Retina (tissue), 1 donor: ENCODE data around the gene IL27RA.
"Not testable (repeated sequence)": the region's sequence is repeated elsewhere in the genome, so short reads cannot be mapped to it uniquely, and the experiment has no call there.

Experiments used
- DNase-seq: peaks from one replicate; pipeline ENCODE4 v3.0.0-alpha.2; 2016

IL27RA gene

DNA sequence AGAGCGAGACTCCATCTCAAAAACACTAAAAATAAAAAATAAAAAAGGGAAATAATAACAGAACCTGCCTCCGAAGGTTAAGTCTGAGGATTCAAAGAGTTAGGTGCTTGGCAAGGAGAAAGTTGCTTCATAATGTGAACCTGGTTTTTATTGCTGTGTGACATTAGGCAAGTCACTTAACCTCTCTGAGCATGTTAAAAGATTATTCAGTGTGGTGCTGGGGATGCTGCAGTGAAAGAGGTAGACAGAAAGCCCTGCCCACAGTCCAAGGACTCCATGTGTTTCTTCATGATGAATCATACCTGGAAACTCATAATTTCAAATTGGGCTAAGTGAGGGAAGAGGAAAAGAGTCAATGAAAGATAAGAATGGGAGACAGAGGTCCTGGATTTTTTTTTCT is 2.4 kb downstream of the IL27RA start:
- DNase-seq: no peak

DNA sequence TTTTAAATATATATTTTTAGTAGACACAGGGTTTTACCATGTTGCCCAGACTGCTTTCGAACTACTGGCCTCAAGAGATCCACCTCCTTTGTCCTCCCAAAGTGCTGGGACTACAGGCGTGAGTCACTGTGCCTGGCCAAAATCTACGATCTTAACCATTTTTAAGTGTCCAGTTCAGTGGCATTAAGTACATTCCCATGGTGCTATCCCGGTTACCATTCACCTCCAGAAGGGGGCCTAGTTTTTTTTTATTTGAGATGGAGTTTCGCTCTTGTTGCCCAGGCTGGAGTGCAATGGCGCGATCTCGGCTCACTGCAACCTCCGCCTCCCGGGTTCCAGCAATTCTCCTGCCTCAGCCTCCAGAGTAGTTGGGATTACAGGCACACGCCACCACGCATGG is 3.6 kb downstream of the IL27RA start:
- DNase-seq: not testable (repeated sequence)

DNA sequence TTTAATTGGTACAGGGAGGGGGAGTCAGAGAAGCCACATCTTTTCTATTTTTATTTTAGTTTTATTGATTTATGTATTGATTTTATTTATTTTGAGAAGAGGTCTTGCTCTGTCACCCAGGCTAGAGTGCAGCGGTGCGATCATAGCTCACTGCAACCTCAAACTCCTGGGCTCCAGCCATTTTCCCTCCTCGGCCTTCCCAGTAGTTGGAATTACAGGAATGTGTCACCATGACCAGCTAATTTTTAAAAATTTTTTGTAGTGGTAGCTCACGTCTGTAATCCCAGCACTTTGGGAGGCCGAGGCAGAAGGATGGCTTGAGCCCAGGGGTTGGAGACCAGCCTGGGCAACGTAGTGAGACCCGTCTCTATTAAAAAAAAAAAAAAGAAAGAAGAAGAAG is 4.1 kb downstream of the IL27RA start:
- DNase-seq: no peak

DNA sequence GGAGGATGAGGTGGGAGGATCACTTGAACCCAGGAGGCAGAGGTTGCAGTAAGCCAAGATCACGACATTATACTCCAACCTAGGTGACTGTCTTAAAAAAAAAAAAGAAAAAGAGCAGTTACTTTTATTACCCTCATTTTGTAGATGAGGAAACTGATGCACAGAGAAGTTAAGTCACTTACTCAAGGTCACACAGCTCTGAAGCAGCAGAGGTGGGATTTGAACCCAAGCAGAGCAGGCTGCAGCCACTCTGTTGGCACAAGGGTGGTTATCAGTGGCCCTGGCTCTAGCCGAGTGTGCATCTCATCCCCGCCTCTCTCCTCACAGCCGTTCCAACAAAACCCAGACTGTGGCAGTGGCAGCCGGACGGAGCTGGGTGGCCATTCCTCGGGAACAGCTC is 7.6 kb downstream of the IL27RA start:
- no peak for DNase-seq

DNA sequence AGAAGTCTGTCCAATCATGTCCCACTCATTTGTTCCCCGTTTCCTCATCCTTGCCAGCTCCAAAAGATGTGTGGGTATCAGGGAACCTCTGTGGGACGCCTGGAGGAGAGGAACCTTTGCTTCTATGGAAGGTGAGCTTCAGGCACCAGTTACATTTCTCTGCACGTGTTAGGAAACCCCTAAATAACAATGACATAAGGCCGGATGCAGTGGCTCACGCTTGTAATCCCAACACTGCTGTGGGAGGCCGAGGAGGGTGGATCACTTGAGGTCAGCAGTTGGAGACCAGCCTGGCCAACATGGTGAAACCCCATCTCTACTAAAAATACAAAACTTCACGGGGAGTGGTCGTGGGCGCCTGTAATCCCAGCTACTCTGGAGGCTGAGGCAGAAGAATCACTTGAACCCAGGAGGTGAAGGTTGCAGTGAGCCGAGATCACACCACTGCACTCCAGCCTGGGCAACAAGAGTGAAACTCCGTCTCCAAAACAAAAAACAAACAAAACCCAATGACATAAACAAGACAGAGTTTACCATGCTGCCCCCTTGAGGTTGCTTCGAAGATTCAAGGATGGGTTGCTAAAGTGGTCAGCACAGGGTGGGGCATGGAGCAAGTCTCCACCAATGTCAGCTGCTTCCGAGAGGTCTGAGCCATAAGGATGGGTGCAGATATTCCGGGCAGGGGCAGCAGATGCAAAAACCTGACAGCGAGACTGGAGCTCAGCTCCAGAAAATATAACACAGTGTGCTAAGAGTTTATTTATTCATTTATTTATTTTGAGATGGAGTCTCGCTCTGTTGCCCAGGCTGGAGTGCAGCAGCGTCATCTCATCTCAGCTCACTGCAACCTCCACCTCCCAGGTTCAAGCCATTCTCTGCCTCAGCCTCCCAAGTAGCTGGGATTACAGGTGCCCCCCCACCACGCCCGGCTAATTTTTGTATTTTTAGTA is 11.4 kb downstream of the IL27RA start:
- DNase-seq: peak; percentile 58

DNA sequence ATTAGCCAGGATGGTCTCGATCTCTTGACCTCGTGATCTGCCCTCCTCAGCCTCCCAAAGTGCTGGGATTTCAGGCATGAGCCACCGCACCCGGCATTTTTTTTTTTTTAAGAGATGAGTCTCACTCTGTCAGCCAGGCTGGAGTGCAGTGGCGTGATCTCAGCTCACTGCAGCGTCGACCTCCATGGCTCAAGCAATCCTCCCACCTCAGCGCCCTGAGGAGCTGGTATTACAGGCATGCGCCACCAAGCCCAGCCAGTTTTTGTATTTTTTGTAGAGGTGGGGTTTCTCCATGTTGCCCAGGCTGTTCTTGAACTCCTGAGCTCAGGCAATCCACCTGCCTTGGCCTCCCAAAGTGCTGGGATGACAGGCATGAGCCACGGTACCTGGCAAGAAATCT is 16.3 kb downstream of the IL27RA start:
- DNase-seq: not testable (repeated sequence)

DNA sequence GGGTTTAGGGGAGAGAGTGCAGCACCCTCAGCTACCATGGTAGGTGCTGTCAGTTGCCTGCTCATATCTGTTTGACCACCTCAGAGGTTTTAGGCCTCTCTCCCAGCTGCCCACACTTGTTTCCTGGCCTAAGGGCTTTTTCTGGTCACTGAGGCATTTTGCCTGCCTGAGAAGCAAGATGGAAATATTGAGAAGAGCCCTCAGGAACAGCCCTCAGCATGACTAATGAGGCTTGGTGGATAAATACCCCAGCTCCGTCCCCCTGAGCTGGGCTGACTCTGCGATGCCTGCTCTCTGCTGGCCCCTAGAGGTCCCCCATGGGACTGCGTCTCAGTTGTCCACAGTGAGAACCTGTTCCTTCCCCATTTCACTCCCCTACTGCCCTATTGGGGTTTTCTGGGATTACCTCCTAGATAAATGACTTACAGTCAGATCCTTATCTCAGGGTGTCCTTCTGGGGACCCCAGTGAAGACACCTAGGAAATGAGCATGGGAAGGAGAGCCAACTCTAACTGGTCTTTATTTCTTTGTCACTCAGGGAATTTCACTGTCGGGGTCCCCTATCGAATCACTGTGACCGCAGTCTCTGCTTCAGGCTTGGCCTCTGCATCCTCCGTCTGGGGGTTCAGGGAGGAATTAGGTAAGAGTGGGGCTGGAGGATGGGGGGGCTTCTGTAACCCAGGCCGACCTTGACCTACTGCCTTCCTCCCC is 17.0 kb downstream of the IL27RA start:
- DNase-seq: no peak

DNA sequence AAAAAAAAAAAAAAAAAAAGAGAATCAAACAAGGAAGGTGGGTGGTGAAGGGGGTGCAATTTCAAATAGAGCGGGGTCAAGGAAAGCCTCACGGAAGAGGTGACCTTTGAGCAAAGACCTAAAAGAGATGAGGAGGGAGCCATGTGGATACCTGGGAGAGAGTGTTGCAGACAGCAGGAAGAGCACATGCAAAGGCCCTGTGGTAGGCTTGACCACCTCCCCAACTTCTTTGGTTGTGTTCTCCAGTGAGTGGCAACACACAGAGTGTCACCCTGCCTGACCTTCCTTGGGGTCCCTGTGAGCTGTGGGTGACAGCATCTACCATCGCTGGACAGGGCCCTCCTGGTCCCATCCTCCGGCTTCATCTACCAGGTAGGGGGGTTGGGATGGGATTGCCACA is 18.9 kb downstream of the IL27RA start:
- DNase-seq: no peak

DNA sequence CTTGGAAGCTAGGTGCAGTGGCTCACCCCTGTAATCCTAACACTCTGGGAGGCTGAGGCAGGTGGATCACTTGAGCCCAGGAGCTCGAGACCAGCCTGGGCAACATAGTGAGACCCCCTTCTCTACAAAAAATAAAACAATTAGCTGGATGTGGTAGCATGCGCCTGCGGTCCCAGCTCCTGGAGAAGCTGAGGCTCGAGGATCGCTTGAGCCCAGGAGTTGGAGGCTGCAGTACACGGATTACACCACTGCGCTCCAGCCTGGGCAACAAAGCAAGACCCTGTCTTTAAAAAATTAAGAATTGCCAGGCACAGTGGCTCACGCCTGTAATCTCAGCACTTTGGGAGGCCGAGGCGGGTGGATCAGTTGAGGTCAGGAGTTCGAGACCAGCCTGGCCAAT is 19.4 kb downstream of the IL27RA start:
- not testable (repeated sequence) for DNase-seq

DNA sequence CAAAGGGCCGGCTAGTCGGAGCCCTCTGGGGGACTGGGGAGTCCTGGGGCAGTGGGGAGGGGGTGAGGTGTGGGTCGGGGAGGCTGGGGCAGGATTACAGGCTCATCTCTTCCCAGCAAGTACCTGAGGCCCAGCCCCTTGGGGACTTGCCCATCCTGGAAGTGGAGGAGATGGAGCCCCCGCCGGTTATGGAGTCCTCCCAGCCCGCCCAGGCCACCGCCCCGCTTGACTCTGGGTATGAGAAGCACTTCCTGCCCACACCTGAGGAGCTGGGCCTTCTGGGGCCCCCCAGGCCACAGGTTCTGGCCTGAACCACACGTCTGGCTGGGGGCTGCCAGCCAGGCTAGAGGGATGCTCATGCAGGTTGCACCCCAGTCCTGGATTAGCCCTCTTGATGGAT is 20.4 kb downstream of the IL27RA start:
- no peak for DNase-seq

DNA sequence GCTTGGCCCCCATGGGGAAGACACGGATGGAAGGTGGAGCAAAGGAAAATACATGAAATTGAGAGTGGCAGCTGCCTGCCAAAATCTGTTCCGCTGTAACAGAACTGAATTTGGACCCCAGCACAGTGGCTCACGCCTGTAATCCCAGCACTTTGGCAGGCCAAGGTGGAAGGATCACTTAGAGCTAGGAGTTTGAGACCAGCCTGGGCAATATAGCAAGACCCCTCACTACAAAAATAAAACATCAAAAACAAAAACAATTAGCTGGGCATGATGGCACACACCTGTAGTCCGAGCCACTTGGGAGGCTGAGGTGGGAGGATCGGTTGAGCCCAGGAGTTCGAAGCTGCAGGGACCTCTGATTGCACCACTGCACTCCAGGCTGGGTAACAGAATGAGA is 20.9 kb downstream of the IL27RA start:
- DNase-seq: no peak

DNA sequence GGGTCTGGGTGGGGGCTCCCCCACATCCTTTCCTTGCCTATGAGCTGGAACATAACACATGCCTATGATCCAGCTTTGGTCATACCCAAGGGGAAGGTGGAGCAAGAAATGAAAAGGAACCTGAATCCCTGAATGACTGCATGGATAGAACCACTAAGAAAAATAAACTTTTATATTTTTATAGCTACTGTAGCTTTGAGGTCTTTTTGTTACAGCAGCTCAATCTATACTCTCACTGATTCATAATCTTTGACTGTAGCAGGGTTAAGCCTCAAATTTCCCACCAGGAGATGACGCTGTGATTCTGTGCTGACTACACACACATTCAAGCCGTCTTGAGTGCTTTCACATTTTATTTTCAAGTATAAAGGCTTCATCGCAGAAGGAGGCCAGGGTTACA is 21.5 kb downstream of the IL27RA start:
- no peak for DNase-seq

DNA sequence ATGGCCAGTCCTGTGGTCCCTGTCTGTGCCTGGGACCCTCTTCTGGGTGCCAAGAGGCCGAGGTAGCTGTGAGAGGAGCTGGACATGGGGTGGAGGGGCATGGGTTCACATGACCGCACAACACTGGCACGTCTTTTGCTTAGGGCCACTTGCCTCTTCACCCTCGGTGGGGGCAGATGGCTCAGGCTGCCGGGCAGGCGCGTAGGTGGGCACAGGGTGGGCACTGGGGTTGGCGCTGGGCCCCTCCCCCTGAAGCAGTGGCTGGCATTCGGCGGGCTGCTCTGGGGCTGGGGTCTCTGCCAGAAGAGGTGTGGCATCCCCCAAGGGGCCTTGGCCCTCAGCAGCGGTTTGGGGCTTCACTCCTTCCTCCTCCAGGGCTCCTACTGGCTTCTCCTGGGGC is 21.9 kb downstream of the IL27RA start:
- DNase-seq: no peak

DNA sequence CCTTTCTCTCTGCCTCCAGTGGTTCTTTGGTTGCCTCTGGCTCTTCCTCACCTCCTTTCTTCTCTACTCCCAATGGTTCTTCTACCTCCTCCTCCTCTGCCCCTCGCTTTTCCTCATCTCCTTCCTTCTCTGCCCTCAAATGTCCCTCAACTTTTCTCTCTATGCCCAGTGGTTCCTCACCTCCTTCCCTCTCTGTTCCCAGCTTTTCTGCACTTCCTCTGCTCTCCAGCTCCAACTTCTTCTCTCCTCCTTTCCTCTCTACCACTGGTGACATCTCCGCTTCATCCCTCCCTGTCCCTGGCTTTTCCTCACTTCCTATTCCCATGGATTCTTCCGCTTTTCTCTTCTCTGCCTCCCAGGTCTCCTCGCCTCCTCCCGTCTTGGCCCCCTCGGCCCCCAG is 22.5 kb downstream of the IL27RA start:
- no peak for DNase-seq

DNA sequence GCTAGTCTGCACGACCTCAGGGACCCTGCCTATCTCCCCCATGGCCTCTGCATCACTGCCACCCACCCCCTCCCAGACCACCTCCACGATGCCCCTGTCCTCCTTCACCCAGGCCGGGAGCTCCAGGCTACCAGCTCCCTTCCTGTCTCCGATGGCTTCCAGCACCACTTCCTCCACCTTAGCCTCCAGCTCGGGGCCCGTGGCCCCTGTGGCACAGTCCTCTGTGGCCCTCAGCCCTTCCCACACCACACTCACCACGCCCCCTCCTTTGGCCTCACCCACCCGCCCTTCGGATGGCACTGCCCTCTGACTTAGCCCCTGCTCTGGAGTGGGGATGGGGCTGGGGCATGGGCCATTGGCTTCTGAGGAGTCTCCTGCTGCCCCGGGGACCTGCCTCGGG is 23.2 kb downstream of the IL27RA start:
- DNase-seq: no peak

DNA sequence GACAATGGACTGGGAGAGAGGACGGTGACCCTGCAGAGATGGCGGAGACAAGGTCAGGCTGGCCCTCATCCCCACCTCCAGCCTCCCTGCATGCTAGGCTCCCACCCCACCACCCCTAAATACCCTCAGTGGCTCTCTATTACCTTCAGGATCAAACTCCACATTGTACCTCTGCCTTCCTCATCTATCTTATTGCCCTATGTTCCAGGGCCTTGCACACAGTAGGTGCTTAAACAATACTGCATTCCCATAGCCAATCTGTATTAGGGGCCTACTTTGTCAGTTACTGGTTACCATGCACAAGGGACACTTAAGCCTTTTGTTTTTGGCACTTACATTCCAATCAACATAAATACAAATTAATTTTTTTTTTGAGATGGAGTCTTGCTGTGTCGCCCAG is 23.8 kb downstream of the IL27RA start:
- DNase-seq: no peak

DNA sequence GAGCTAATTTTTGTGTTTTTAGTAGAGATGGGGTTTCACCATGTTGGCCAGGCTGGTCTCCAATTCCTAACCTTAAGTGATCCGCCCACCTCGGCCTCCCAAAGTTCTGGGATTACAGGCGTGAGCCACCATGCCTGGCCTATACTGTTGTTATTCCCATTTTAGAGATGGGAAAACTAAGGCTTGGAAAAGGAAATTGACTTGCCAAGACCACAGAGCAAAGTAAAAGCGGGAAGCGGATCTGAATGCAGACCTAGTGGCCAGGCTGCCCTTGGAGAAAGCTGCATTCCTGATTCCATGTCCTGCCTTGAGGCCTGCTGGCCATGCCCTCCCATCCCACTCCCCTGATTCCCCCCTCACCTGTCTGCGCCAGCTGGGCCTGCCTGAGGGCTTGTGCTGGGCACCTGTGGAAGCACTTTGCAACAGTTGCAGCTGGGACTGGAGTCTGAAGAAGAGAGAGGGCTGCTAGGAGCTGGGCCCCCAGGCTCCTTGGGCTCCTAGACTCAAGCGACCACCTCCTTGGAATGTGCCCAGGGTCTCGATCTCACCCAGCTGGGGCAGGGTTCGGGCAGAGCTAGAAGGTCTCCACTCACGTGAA is 24.6 kb downstream of the IL27RA start:
- no peak for DNase-seq

DNA sequence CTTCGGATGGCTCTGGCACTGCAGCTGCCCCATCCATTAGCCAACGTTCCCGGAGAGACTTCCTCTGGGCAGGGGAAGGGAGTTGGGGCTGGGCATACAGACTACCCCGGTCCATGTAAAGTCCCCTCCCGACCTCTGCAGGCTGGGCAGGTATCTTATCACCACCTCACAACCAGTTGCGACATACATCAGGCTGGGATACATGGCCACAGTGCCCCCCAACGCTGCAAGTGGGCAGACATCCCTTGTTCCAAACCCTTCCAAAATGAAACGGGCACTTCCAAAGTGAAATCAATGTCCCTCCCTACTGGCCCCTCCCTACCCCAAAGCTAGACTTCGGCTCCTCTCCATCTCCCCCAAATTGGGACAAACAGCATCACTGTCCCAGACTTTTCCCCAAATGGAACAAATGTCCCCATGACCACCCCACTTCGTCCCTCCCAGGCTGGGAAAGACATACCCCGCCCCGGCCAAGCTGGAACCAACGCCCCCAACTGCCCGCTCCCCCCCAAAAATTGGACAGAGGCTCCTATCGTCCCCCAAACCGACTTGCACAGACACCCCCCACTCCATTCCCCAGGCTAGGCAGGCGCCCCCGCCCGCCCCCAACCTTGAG is 25.3 kb downstream of the IL27RA start:
- DNase-seq: no peak

DNA sequence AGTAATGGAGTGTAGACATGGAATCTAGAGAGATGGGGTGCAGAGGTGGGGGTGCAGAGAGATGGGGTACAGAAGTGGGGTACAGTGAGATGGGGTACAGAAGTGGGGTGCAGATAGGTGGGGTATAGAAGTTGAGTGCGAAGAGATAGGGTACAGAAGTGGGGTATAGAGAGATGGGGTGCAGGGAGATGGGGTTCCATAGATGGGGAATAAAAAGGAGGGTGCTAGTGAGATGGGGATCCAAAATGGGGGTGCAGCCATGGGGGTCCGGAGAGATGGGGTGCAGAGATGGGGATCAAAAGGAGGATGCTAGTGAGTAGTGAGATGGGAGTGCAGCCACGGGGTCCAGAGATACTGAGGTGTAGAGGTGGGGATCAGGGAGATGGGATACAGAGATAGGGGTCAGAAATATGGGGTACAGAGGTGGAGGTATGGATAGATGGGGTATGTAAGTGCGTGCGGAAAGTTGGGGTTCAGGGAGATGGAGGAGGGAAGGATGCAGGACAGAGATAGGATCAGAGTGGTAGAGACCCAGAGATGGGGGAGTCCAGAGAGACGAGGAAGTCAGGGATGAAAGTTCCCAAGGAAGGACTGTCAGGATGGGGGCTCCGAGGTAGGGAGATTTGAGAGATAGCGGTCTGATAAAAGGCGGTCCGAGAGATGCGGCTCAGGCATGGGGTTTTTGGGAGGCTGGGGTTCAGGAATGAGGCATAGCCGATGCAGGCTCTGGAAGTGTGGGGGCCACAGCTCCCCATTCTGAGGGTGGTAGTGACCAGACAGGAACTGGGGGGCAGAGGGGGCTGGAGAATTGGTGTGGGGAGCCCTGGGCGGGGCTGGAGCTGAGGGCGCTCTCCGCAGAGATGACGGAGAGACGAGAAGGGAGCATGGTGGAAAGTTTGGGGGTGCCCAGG is 26.9 kb downstream of the IL27RA start:
- DNase-seq: no peak

DNA sequence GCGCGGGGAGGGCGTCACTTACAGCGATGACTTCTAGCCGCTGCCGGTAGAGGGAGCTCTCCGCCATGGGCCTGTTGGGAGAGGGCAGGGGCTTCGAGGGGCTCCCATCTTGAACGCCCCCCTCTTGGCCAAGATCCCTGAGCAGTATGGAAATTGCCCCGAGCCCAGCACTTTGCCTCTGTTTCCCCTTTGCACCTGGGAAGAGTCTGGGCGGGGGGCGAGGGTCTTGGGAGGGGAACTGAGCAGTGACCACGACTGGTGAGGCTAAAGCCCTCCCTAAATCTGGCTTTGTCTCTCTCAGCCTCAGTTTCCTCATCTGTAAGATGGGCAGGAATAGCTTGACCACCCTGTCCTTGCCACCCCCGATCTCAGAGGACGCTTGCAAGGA is 27.5 kb downstream of the IL27RA start:
- DNase-seq: no peak

DNA sequence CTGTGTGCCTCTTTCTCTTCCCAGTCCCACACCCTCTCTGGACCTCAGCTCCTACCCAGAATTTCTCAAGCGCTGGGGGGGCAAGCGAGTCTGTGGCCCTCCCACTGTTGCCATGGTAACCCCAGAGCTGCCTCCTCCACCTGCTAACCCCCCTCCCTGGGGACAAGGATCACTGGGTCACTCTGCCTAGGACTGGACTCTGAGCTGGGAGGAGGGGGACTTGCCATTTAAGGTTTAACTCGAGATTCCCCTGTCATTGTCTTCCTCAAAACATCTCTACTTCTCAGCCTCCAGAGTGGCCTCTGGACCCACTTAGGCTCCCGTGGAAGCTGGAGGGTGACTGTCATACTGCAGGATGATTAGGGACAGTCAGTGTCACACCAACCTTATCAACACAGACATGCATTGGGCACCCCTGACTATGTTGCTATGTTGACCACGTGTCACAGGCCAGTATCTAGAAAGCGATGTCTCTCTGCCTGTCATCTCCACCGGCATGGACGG is 28.1 kb downstream of the IL27RA start:
- DNase-seq: no peak

DNA sequence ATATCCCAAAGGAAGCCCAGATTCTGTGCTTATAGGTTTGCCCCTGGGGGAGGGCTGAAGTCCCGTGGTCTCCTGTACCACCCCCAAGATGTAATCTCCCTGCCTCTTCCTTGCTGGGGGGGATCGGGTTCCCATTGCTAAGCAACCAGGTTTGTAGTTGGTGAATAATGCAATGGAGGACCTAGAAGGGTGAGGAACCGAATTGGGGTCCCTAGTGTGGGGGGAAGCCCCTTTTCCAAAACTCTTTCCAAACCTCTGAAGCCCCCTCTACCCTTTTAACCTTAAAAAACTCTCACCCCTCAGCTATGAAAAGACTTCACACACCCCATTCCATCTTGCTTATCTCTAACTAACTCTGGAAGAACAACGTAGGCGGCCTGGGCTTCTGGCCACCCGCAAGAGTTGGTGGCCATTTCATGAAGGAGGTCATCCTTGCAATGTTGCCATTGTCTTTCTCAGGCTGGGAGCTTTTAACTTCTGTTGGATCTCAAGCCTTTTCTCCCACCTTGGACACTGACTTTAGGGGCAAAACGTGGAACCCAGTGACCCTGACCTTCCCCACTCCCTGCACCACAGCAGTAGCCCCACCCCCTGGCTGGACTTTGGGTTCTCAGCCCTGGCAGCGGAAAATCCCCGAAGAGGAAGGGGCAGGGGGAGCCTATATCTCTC is 29.7 kb downstream of the IL27RA start:
- DNase-seq: no peak
